ENCODE results near the gene MACC1. TPM values are rescaled to one million over a fixed set of nuclear protein-coding genes. Genes with fewer than 3 reads are reported as not detected.

The MACC1 gene
- total and polyA plus RNA-seq, 9 of the 15 experiments (the other 6 are each of a cell fraction or from before 2014, with no cell fraction given) = 5.9 to 30.2 (median 10.4) TPM

GRCh38 chr7:20213378-20213777 is 3.8 kb downstream of the MACC1 start:
- Histone ChIP-seq H3K9me3 (replicated peaks; ENCODE audit: control insufficient read depth, insufficient read depth, low read depth, low read length) (peaks cover 22% of the 10 kb centered on the region), H3K4me1 (replicated peaks in 1 of 2; ENCODE audit: control insufficient read depth in 2 of 2, insufficient read depth in 2 of 2, low read length in 2 of 2) (peaks cover 5 to 36% of the 10 kb centered on the region in 2 experiments; a peak in 4 of 5 replicates), H3K4me2 (ENCODE audit: insufficient read depth, low read length) (no peak overlapping the region; the same call in 1 of the 2 replicates), H3K4me3 (no peak overlapping the region), H3K27me3 (ENCODE audit: control insufficient read depth in 2 of 2, insufficient read depth in 2 of 2, low read length in 2 of 2) (no peaks in the 10 kb centered on the region), H3K79me2 (ENCODE audit: control insufficient read depth, insufficient read depth, low read length) (peaks cover 85% of the 10 kb centered on the region), H2AFZ (ENCODE audit: low read depth, low read length) (no peak overlapping the region), H3K27ac (ENCODE audit: extremely low read depth, low read depth, low read length) (no peak overlapping the region), H3K9ac (ENCODE audit: insufficient read depth in 1 of 2, low read depth in 2 of 2, low read length in 2 of 2) (no peak overlapping the region), H3K9me1 (ENCODE audit: control insufficient read depth, insufficient read depth, low read length) (no peaks in the 10 kb centered on the region), H4K20me1 (replicated peaks; ENCODE audit: control insufficient read depth, insufficient read depth, low read length) (no peaks in the 10 kb centered on the region), H3K36me3 (ENCODE audit: control insufficient read depth, insufficient read depth, low read length) (peaks cover 11% of the 10 kb centered on the region)
- ATAC-seq (no peak), FAIRE-seq (no peak), DNase-seq (ENCODE audit: extremely low read depth in 1 of 4, low spot score in 3 of 4) (no peak)
- intact Hi-C loops (cut with micrococcal nuclease) = no loop called here
- TF ChIP-seq DNMT1 (IDR thresholded peaks at IDR 0.05) (no peak), RBM25 (IDR thresholded peaks at IDR 0.05; ENCODE audit: low read depth, low read length, severe bottlenecking) (peak; percentile 10), BCOR (IDR thresholded peaks at IDR 0.05) (peak; percentile 47; the same call in 1 of the 2 replicates), ZNF146 (CRISPR knock-in tag; IDR thresholded peaks at IDR 0.05; ENCODE audit: unreplicated experiment) (peak; percentile 89), KDM1A (IDR thresholded peaks at IDR 0.05) (peak; percentile 24 to 64; a peak in 2 of 4 replicates), GTF2A2 (tag; IDR thresholded peaks at IDR 0.05) (no peak)
- 93% methylated on average over 1 of the region's 1 CpG for WGBS (ENCODE audit: insufficient coverage, low coverage, missing lambda C conversion rate)
- no TSS peak for BruUV-seq (replicated peaks)
- CTCF ChIA-PET (ENCODE audit: low intra/inter-chr PET ratio) = no interaction called here
- in situ Hi-C loops (cut with MboI) = no loop called here
- POLR2A ChIA-PET = interaction anchor here (0.8 to 1.2 kb wide), 3 partner anchors 11 to 91 kb away, joined by 3 to 4 read pairs (median 4); no protein-coding TSS in a partner anchor

- BruUV-seq (replicated peaks) = no TSS peak
- Histone ChIP-seq H3K36me3 (ENCODE audit: control insufficient read depth, insufficient read depth, low read length) (peaks cover 11% of the 10 kb centered on the region), H2AFZ (ENCODE audit: low read depth, low read length) (no peak overlapping the region), H3K9ac (ENCODE audit: insufficient read depth in 1 of 2, low read depth in 2 of 2, low read length in 2 of 2) (peak overlapping the region in 1 of 2 experiments; percentile 48; a peak in 1 of 4 replicates), H3K4me2 (ENCODE audit: insufficient read depth, low read length) (no peak overlapping the region), H3K4me3 (no peak overlapping the region), H3K79me2 (ENCODE audit: control insufficient read depth, insufficient read depth, low read length) (peaks cover 90% of the 10 kb centered on the region), H3K27me3 (ENCODE audit: control insufficient read depth in 2 of 2, insufficient read depth in 2 of 2, low read length in 2 of 2) (no peaks in the 10 kb centered on the region), H3K27ac (ENCODE audit: extremely low read depth, low read depth, low read length) (peak overlapping the region; percentile 58; the same call in 2 of the 3 replicates), H3K9me3 (replicated peaks; ENCODE audit: control insufficient read depth, insufficient read depth, low read depth, low read length) (peaks cover 29% of the 10 kb centered on the region), H3K9me1 (ENCODE audit: control insufficient read depth, insufficient read depth, low read length) (no peaks in the 10 kb centered on the region), H4K20me1 (replicated peaks; ENCODE audit: control insufficient read depth, insufficient read depth, low read length) (no peaks in the 10 kb centered on the region), H3K4me1 (replicated peaks in 1 of 2; ENCODE audit: control insufficient read depth in 2 of 2, insufficient read depth in 2 of 2, low read length in 2 of 2) (peaks cover 5 to 27% of the 10 kb centered on the region in 2 experiments; a peak in 4 of 5 replicates)
- in situ Hi-C loops (cut with MboI) (no loop called here), intact Hi-C loops (cut with micrococcal nuclease) (no loop called here)
- WGBS (ENCODE audit: insufficient coverage, low coverage, missing lambda C conversion rate) = 18% methylated on average over 3 of the region's 3 CpGs
- ChIA-PET CTCF (ENCODE audit: low intra/inter-chr PET ratio) (no interaction called here), POLR2A (interaction anchor here (0.7 kb wide), 1 partner anchor 9 kb away, joined by 3 read pairs; no protein-coding TSS in a partner anchor)
- peak in 1 of 4 experiments; percentile 52 for DNase-seq (ENCODE audit: extremely low read depth in 1 of 4, low spot score in 3 of 4)
- no peak for ATAC-seq
- peak; percentile 37 for FAIRE-seq
- TF ChIP-seq ZBTB5 (IDR thresholded peaks at IDR 0.05) (no peak), ZNF766 (CRISPR knock-in tag; conservative IDR thresholded peaks at IDR 0.05) (peak; percentile 98), SNIP1 (IDR thresholded peaks at IDR 0.05; ENCODE audit: low read depth) (no peak), SAFB2 (IDR thresholded peaks at IDR 0.05; ENCODE audit: borderline replicate concordance, low read depth, low read length, severe bottlenecking) (no peak), ARID1B (IDR thresholded peaks at IDR 0.05) (peak; percentile 80), KLF16 (IDR thresholded peaks at IDR 0.05) (peak; percentile 49; the same call in 1 of the 2 replicates)
Measured at GRCh38 chr7:20211376-20211775, 5.8 kb downstream of the MACC1 start.
